Fibroblast of pulmonary artery (primary cell): ENCODE data around the gene AEBP1.
A peak's percentile ranks its signal among the peaks of the same experiment; 100 is the strongest.

Experiments used
- DNase-seq: peaks from one replicate; pipeline ENCODE4 v3.0.0-alpha.2; 2010; ENCODE audit warnings: low read depth
- H3K4me3 ChIP-seq: replicated peaks from 2 replicates; pipeline ENCODE4 v1.5.1; 2011; ENCODE audit warnings: low read depth, mild to moderate bottlenecking, control low read depth, low read length, moderate library complexity
- CTCF ChIP-seq: IDR thresholded peaks from 2 replicates; pipeline ENCODE4 v1.5.1; 2011; ENCODE audit warnings: mild to moderate bottlenecking, control low read depth, low read length, inconsistent platforms; ENCODE audit errors: missing control alignments

Gene AEBP1

GRCh38 chr7:44103923-44104859, at the start of gene AEBP1:
TSS of gene AEBP1 (plus strand) at chr7:44104345. CDS start at chr7:44104666, 321 bp downstream.
- DNase-seq, result peak; percentile 37
- no peak for TF ChIP-seq CTCF
- peak within 1 kb of the TSS; percentile 68 for H3K4me3 ChIP-seq

- H3K4me3 ChIP-seq, result no peak overlapping the region
- DNase-seq, result no peak
- TF ChIP-seq CTCF, result no peak
These were observed 47.5 kb upstream of the AEBP1 start for GRCh38 chr7:44056681-44057080.

GRCh38 chr7:44057181-44057848, 46.8 kb upstream of the AEBP1 start:
- TF ChIP-seq CTCF, result no peak
- no peak for DNase-seq
- H3K4me3 ChIP-seq, result no peak overlapping the region

- no peak for TF ChIP-seq CTCF
- H3K4me3 ChIP-seq, result no peak overlapping the region
- DNase-seq, result no peak
These were observed 46.0 kb upstream of the AEBP1 start for GRCh38 chr7:44057849-44058758.

GRCh38 chr7:44058759-44059218, 45.4 kb upstream of the AEBP1 start:
- no peak for TF ChIP-seq CTCF
- no peak for DNase-seq
- no peak overlapping the region for H3K4me3 ChIP-seq

- DNase-seq, result no peak
- TF ChIP-seq CTCF, result no peak
- H3K4me3 ChIP-seq, result no peak overlapping the region
These were observed 44.7 kb upstream of the AEBP1 start for GRCh38 chr7:44059219-44060090.
